ENCODE results near the gene COX7B.

DNA sequence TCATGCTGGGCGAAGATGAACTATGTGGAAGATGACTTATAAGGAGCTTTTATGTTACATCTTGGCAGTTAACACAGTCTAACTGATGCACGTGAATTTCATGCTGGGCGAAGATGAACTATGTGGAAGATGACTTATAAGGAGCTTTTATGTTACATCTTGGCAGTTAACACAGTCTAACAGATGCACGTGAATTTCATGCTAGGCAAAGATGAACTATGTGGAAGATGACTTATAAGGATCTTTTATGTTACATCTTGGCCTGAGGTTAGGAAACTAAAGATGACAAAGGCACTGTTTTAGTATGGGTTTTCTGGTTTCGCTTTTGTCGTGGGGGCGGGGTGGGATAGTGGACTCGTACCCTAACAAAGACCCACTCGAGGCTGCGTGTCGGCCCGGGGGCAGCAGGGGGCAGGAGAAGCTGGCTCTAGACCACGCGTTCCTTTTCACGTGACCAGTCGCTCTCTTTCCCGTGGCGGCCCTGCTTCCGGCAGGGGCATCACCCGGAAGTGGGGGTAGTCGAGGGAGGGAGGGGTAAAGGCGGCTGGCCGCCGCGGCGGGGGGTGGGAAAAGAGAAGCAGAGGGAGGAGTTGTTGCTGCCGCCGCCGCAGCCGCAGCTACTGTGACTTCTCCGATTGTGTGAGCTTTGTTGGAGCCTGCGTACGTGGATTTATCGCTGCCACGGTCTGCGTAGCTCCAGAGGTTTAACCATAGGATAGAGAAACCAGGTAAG, 11.0 kb downstream of the COX7B start, which contains the start of gene ATP7A:
- TF ChIP-seq EP300 (IDR thresholded peaks at IDR 0.05) (no peak), POLR2AphosphoS5 (IDR thresholded peaks at IDR 0.05) (no peak)
